ENCODE results near the gene ZNF655.
"Not testable (repeated sequence)": the region's sequence is repeated elsewhere in the genome, so short reads cannot be mapped to it uniquely, and the experiment has no call there.

Gene ZNF655

DNA sequence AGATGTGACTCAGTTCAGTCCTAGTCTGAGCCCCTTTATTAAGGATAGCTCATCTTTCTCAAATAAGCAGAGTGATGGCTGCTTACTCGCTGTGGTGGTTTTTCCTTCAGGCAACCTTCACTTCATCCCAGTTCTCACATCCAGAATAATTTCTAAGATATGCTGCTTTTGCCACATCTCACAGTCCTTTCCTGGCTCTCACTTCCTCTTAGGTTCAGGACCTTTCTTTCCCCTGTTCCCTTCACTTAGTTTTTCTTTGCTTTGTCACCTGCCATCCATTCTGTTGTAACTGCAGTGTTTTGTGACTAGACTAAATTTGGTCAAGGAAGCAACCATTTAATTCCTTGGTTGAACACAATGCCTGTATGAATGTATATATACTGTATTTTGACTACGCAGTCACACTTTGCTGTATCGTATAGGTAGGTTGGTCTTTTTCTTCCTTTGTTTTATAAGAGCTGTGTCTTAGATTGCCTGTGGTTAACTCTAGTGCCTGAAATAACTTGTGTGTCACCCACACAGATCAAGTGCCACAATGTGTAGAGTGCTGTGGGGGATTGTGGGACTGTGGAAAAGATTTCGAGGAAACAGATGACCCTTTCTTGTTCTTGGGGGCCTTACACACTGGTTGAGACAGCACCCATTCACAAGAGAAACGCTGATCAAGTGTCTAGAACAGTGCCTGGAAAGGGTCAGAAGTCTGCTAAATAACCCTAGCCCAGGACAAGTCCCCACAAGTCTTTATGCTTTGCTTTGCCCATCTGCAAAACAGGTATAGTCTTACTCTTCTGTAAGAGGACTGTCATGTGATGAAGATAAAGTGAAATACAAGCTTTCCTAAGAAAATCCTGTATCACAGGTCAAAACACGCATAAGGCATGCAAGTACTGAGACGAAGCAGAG, 2.6 kb downstream of the ZNF655 start:
- DNase-seq, result no peak

DNA sequence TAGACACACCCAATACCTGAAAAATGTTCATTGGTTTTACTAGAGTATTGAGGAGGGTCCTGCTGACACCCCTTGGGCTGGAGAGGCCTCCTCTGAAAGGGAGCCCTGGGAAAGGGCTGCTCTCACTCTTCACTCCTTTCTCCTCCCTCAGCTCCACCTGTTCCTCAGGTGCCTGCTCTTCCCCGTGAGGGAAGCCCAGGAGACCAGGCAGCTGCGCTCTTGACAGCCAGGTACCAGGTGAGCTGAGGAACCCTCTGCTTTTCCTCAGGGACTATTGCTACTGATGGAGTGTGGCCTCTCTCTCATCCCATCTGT, 3.3 kb downstream of the ZNF655 start:
- no peak for DNase-seq

DNA sequence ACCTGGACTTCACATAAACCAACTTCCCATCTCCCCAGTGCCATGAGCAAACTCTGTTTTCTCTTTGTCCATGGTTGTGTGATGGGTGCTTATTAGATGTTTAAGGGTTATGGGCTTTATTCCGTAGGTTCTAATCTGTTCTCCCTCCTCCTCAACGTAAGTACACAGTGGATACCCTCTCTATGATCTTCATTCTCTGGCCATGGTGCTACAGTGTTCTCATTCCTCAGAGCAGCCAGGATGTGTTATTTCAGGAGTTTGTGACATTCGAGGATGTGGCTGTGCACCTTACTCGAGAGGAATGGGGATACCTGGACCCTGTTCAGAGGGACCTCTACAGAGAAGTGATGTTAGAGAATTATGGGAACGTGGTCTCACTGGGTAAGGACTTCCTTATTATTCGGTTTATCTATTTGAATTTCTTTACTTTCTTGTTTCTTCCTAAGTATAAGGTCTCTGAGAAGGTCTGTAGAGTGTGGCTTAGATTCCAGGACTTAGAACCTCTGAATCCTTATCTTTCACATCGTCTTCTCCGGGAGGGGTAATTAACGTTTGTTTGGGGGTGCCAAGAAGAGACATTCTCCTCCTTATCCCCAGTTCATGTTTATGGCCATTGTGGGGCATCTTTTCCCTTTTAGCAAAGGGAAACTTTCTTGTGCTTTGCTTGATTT, 3.8 kb downstream of the ZNF655 start:
- no peak for DNase-seq

DNA sequence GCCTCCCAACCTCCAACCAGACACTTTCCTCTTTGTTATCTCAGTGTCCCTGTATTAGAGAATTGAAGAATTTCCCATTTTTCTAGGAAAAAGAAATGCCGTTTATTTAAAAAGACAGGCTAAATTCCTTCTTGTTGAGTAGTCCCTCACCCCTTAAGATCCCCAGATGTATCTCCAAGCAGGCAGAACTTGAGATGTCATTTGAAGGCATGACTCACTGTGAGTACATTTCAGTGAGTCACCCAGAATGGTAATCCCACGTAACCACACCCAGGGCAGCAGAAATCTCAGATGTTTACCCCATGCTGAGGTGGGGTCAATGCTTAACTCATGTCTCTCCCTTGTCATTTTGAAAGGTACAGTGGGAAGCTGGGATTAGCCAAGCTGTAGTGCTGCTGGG, 4.4 kb downstream of the ZNF655 start:
- no peak for DNase-seq

DNA sequence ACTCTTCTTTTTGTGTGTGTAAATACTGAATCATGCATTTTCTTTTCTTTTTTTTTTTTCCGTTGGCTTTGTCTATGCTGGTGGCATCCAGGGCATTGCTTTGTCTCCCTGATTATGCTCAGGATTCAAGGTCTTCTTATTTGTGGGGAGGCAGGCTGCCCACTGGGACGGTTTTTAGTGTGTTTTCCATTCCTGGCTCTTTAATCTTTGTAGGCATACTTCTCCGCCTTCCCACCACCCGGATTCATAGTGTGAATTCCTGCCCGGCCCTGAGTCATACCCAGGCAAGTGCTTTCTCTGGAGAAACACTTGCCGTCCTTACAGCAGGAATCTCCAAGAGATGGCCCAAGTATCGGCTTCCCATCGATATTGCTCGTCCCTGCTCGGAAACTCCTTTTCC, 5.2 kb downstream of the ZNF655 start:
- no peak for DNase-seq

DNA sequence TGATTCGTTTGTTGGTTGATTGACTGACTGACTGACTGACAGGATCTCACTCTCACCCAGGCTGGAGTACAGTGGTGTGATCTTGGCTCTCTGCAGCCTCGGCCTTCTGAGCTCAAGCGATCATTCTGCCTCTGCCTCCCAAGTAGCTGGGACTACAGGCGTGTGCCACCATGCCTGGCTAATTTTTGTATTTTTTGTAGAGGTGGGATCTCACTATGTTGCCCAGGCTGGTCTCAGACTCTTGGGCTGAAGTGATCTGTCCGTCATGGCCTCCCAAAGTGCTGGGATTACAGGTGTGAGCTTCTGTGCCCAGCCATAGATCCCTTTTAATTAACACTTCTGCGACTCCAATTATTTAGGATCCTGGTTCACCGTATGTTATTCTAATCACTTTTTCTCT, 10.3 kb downstream of the ZNF655 start:
- not testable (repeated sequence) for DNase-seq

DNA sequence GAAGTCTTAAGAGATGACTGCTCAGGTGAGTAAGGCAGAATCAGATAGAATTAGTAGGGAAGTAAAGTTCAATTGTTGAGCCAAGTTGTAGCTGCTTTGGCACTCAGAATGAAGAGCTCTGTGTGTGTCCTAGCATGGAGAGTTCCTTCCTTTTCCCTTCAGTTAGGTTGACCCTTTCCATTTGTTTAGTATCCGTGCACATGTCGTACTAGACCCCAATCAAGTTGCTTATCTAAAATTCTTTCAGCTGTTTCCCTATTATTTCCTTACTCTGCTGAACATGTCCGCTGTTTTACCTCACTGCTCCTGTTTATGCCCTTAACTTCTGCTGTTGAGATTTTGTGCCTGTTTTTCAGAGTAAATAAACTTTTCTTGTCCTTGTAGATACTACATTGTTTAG, 13.3 kb downstream of the ZNF655 start:
- no peak for DNase-seq

DNA sequence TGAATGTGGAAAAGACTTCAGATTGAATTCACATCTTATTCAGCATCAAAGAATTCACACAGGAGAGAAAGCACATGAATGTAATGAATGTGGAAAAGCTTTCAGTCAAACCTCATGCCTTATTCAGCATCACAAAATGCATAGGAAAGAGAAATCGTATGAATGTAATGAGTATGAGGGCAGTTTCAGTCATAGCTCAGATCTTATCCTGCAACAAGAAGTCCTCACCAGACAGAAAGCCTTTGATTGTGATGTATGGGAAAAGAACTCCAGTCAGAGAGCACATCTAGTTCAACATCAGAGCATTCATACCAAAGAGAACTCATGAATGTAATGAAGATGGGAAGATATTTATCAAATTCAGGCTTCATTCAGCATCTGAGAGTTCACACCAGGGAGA, 14.8 kb downstream of the ZNF655 start:
- DNase-seq, result no peak

DNA sequence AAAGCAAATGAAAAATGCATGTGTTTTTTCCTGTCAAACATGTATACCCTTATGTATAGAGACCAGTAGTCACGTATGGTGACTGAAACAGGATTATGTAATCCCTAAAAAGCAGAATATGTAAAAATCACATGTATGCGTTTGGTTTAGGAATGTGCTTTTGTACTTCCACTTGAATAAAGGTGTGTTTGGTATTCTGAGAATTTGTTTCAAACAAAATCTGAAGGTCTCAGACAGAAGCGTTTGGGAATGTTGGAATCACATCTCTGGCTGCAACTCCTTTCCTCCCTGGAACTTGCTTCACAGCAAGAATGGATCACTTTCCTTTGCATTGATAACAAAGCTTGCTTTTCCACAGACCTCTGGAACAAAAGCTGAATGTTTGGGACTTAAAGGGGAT, 17.8 kb downstream of the ZNF655 start:
- no peak for DNase-seq

DNA sequence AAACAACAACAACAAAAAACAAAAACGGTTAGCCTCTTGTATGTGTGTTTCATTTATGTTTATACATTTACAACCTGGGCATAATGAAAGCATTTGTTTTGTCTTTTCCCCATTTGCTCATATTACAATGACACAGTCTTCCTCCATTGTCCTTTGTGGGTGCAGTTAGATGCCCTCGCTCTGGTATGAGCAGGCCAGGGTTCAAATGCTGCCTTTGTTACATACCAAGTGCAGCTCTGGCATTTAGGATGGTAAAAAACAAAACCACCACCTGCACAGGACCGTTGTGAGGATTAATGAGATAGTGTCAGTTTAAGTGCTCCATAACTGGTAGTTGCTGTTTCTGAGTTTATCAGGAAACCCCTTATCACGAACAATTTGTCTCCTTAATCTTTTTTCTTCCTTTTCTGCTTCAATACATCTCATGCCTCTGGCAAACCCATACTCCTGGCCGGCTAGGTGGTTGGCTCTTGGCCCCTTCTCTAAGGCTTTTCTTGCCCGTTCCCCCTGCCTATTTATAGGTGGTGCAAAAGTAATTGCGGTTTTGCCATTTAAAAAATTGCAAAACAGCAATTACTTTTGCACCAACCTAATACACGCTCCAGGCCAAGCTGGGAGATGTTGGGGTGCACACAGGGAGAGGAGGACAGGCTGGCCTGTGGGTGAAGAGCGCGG, 21.0 kb downstream of the ZNF655 start:
- no peak for DNase-seq

DNA sequence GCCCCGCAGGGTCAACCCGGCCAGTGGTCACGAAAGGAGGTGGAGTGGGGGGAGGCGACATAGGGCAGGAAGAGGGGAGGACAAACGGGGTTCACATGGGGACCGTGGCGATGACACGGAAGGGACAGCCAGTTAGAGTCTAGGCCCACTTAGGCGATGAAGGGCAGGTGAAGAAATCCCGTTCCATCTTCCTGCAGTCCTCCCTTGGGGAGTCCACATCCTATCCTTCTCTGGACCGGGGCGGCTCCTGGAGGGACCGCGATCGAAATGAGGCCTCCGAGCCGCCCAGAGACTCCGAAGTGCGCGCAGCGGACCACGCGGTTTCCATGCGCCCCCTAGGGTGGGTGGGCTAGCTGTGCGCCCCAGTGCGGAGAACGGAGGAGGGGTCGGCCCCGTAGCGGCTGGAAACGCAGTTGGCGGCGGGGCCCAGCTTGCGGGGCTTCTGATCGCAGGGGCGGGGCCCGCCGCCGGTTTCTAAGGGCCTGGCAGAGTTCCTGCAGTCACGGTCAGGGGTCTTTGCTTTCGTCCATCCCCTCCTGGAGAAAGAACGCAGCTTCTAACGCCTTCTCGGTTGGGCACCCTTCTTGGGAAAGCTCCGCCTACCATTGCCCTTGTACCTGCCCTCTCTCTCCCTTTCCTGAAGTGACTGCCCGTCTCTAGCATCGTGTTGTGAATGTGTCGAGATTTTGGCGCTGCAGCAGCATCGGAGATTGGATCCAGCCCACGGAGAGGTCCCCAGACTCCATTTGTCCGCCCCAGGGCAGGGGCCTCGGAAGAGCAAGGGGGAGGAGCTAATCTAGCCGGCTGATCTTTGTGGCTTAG, 21.7 kb downstream of the ZNF655 start:
- peak; percentile 71 for DNase-seq

DNA sequence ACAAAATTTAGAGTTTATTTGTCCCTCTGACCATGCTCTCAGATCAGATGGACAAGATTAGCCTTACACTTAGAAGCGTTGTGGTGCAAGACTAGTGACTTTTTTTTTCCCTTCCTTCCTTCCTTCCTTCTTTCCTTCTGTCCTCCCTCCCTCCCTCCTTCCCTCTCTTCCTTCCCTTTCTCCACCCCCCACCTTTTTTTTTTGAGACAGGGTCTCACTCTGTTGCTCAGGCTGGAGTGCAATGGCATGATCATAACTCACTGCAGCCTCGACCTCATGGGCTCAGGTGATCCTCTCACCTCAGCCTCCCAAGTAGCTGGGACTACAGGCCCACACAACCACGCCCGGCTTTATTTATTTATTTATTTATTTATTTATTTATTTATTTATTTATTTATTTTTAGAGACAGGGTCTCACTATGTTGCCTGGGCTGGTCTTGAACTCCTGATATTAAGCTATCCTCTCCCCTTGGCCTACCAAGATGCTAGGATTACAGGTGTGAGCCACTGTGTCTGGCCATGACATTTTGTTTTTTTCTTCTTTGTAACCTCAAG, 22.4 kb downstream of the ZNF655 start:
- DNase-seq, result not testable (repeated sequence)

DNA sequence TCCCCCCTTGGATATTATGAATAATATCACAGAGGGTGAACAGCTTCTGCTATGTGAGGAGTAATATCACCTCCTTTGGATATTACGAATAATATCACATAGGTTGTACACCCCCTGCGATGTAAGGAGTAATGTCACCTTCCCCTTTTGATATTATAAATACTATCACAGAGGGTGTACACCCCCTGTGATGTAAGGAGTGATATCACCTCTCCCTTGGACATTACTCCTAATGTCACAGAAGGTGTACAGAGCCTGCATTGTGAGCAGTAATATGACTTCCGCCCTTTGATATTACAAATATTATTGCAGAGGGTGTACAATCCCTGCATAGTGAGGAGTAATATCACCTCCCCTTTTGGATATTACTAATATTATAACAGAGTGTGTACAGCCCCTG, 30.4 kb downstream of the ZNF655 start:
- DNase-seq, result no peak

DNA sequence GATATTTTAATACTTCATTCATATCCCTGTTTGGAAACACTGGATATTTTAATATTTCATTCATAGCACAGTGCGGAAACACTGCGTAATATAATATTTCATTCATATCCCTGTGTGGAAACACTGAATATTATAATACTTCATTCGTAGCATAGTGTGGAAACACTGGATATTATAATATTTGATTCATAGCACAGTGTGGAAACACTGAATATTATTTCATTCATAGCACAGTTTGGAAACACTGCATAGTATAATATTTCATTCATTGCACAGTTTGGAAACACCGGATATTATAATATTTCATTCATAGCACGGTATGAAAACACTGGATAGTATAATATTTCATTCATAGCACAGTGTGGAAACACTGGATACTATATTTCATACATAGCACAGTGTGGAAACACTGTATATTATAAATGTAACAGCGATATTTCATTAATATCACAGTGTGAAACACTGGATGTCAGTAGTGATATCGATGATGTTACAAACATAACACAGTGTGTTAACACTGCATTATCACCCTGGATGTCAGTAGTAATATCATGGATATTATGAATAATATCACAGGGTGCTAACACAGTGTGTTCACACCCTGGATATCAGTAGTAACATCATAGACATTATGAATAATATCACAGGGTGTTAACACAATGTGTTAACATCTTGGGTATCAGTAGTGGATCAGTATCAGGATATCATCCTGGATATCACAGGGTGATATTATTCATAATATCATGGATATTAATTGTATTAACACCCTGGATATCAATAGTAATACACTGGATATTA, 36.7 kb downstream of the ZNF655 start:
- DNase-seq, result no peak

DNA sequence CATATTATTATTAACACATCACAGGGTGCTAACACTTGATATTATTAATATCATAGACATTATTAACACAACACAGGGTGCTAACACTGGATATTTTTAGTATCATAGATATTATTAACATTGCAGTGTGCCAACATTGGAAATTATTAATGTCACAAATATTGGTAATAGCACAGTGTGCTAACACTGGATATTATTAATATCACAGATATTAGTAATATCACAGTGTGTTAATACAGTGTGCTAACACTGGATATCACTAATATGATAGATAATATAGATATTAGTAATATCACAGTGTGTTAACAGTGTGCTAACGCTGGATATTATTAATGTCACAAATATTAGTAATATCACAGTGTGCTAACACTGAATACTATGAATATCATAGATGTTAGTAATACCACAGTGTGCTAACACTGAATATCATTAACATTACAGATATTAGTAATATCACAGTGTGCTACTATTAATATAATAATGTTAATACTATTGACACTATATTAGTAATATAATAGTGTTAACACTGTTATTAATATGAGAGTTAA, 38.0 kb downstream of the ZNF655 start:
- no peak for DNase-seq

DNA sequence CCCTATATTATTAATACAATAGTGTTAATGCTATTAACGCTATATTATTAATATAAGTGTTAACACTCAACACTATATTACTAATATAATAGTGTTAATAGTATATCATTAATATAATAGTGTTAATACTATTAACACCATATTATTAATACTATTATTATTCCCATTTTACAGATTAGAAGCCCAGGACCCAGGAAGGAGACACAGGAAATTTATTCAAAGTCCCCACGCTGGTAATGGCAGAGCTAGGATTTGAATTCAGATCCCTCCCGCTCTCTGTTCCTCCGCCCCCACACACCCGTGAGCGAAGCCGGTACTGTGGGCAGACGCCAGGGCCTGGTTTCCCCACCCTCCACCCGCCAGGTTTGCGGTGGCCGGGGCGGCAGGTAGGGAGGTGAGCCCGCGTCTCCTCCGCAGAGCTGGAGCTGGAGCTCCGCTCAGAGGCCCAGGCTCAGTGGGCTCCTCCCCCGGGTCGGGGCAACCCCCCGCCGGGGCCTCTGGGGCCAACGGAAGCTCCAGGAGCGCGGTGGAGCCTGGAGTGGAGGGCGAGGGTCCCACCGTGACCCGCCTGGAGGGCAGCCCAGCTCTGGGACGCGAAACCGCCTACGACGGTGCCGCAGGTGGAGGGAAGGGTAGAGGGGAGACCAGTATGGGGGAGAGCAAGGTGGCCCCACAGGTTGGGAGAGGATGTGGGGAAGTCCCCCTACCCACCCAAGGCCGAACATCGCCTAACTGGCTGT, 39.5 kb downstream of the ZNF655 start, which contains the start of gene TMEM225B:
TSS of gene TMEM225B (plus strand) at position 506 of the 740 bp plus-strand sequence. CDS start 6,122 bp downstream, outside the sequence.
- DNase-seq, result no peak

DNA sequence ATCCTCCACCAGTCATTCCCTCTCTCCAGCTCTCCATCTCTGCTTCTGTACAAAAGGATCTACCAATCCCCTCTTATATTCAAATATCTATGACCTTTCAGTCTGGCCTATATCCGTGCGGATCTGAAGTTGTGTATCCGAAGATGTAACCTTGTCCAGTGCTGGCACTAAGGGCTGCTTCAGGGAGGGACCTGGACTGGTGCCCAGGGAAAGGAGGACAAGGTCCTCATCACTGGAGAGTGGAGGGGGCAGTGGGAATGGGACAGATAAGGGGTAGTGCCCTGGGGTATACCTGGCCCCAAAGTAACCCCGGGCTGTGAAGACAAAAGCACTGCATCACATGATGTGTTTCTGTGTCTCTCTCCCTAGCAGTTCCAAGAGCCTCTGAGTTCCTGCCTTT, 41.4 kb downstream of the ZNF655 start:
- no peak for DNase-seq

DNA sequence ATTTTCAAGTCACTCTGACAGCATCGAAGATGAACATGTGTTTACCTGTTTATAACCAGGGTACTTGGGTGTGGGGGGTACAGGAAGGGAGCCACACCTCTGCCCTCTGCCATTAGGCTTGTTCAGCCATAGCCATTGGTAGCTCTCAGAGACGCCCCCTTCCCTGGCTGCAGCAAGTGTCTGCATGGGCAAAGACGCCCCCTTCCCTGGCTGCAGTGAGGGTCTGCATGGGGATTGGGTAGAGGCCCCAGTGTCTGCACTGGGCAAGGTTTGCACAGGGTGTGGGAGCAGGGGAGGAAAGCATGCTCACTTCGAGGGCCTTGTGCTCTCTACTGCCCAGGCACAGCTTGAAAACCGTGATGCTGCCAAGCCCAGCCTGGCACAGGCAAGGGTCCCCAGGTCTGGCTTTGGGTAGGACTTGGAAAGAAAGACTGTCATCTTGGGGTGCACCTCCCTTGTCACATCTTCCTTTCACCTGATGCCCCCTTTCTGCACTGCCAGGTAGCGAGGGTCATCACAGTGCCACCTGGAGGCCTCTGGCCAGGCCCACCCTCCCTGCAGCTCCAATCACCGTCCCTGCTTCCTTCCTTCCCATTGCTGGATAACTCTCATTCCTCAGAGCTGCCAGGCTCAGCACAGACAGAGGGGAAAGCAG, 43.3 kb downstream of the ZNF655 start:
- no peak for DNase-seq

DNA sequence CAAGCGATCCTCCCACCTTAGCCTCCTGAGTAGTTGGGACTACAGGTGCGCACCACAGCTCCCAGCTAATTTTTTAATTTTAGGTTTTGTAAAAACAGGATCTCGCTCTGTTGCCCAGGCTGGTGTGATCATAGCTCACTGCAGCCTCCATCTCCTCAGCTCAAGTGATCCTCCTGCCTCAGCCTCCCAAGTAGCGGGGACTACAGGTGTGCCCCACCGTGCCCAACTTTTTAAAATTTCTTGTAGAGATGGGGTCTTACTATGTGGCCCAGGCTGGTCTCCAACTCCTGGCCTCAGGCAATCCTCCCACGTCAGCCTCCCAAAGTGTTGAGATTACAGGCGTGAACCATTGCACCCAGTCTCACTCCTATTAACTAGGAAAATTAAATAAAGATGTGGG, 47.1 kb downstream of the ZNF655 start:
- DNase-seq, result no peak

DNA sequence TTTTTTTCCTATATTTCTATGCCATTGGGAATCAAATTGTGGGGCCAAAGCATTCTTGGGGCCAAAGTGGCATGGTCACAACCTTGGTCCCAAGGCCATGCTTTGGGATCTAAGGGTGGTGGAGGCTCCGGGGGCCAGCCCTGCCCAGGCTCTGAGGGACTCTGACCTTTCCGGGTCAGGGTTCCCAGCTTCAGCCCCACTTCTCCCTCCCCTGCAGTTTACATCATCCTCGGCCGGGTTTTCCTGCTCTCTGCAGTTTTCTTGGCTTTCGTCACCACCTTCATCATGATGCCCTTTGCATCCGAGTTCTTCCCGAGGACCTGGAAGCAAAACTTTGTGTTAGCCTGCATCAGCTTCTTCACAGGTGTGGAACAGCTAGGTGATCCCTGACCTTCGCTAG, 48.1 kb downstream of the ZNF655 start:
- DNase-seq, result no peak
